ENCODE data around the gene YY1.
"Not testable (repeated sequence)": the region's sequence is repeated elsewhere in the genome, so short reads cannot be mapped to it uniquely, and the experiment has no call there.

Gene YY1

DNA sequence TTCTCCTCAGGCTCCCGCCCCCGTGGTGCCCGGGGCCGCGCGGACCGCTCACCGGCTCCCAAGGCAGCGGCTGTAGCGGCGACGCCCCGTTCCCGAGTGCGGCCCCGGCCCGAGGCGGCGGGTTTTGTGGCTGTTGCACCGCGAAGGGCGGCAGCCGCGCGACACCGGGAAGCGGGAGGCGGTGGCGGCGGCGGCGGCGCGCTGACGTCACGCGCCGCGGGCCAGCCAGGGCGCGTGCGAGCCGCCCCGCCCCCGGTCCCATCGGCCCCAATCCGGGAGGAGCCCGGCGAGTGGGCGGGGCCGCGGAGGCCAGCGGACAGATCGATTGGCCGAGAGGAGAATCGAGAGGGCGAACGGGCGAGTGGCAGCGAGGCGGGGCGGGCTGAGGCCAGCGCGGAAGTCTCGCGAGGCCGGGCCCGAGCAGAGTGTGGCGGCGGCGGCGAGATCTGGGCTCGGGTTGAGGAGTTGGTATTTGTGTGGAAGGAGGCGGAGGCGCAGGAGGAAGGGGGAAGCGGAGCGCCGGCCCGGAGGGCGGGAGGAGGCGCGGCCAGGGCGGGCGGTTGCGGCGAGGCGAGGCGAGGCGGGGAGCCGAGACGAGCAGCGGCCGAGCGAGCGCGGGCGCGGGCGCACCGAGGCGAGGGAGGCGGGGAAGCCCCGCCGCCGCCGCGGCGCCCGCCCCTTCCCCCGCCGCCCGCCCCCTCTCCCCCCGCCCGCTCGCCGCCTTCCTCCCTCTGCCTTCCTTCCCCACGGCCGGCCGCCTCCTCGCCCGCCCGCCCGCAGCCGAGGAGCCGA lies at the start of gene YY1:
Gene YY1 (plus strand): TSS at position 726 of the 792 bp plus-strand sequence. CDS start 101 bp downstream, outside the sequence.
- DNase-seq = peak; percentile 90

DNA sequence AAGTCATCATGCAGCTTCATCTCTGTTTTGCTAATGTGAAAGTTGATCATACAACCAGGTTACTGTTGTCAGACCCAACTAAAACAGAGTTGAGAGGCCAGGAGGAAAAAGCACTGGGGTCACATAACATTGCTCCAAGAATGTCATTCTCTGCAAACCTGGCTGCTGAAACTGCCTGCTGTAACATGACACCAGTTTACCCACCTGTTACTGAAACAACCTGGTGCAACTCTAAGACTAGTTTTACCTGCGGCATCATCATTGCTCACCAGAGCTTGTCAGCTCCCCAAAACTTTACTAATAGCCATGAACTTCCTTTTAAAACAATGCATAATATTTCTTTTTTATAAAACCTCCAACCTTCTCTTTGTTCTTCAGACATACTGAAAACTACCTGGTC lies 48.8 kb upstream of the YY1 start:
- no peak for DNase-seq

GRCh38 chr14:100191584-100192249 lies 47.2 kb upstream of the YY1 start:
- DNase-seq = no peak

DNA sequence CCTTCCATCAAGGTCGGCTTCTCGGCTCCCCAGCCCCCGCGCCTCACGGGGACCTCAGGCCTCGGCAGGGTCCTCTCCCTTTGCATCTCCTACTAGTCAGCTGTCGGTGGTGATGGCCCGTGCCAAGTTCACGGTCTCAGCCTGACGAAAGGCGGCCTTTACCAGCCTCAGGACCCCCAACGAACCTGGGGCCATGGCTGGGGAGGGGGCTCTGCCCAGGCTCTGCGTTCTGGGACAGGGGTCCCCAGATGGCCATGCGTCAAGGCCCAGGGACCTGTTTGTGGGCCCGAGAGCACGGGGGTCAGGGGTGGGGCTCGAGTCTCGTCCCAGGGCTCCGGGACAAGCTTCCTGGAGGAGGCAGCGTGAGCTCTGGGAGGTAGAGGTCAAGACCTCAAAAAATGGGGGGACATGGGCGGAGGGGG lies 46.7 kb upstream of the YY1 start:
- no peak for DNase-seq

GRCh38 chr14:100192672-100193416 lies 46.1 kb upstream of the YY1 start:
- DNase-seq = peak; percentile 91

DNA sequence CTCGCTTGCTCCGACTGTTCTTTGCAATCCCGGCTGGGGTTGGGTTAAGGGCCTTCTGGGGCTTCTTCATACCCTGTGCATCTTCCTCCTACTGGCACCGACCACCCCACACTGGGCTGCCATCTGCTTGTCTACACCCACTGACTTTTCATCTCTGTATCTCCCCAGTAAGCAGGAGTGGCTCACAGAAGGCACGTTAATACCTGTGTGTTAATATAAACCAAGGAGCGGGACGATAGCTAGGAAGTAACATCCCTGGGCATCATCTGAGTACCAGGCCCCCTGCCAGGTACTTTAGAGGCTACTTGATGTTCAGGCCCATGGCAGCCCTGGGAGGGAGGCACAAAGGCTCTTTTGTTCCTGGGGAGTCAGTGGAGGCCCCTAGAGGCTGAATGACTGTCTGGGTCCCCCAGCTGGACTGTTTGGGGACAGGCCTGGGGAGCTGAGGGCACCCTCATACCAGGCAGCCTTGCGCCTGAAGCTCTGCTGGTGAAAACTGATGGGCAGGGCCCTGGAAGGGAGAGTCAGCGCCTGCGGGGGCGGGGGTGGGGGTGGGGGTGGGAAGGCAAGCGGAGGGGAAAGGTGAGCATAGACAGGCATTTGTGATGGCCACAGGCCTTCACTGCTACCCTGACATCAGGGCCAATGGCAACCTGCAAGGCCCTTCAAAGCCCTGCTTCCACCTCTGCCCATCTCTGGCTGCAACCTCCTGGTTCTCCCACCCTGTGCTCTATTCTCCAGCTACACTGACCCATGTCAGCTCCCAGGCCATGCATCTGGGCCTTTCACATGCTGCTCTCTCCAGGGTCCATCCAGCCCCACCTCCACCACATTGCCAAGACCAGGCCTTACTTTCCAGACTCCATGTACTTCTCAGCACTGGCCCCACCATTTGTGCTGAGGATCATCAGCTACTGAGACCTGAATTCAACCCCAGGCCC lies 45.3 kb upstream of the YY1 start:
- no peak for DNase-seq

GRCh38 chr14:100199240-100199860 lies 39.6 kb upstream of the YY1 start:
- no peak for DNase-seq

DNA sequence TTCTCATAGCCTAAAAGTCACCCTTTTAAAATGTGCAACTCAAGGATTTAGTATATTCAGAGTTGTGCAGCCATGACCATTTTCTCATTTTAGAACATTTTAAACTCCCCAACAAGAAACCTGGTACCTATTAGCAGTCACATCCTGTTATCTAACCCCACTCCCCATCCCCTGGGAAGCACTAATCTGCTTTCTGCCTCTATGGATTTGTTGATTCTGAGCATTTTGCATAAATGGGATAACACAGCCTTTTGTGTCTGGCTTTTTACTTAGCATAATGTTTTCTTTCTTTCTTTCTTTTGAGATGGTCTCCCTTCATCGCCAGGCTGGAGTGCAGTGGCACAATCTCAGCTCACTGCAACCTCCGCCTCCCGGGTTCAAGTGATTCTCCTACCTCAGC lies 38.6 kb upstream of the YY1 start:
- DNase-seq = no peak

DNA sequence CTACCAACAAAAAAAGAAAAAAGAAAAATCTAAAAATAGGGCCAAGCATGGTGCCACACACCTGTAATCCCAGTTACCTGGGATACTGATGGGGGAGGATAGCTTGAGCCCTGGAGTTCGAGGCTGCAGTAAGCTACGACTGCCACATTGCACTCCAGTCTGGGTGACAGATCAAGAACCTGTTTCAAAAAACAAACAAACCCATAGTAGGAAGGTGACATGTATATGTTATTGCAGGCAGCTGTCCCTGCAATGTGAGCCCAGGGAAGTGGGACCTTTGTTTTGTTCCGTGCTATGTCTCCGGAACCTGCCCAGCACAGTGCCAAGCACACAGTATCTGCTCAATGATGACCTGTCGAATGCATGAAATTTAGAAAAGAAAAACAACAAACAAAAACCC lies 37.2 kb upstream of the YY1 start:
- DNase-seq = no peak

- no peak for DNase-seq
Measured at GRCh38 chr14:100202712-100203111, 36.2 kb upstream of the YY1 start.

GRCh38 chr14:100203146-100203545 lies 35.8 kb upstream of the YY1 start:
- DNase-seq = no peak

GRCh38 chr14:100203962-100204834 lies 34.7 kb upstream of the YY1 start:
- DNase-seq = no peak

DNA sequence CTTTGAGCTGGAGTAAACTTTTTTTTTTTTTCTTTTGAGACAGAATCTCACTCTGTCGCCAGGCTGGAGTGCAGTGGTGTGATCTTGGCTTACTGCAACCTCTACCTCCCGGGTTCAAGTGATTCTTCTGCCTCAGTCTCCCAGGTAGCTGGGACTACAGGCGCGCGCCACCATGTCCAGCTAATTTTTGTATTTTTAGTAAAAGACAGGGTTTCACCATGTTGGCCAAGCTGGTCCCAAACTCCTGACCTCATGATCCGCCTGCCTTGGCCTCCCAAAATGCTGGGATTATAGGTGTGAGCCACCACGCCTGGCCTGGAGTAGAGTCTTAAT lies 34.1 kb upstream of the YY1 start:
- DNase-seq = not testable (repeated sequence)

- DNase-seq = not testable (repeated sequence)
Measured at GRCh38 chr14:100207588-100207987, 31.4 kb upstream of the YY1 start.

DNA sequence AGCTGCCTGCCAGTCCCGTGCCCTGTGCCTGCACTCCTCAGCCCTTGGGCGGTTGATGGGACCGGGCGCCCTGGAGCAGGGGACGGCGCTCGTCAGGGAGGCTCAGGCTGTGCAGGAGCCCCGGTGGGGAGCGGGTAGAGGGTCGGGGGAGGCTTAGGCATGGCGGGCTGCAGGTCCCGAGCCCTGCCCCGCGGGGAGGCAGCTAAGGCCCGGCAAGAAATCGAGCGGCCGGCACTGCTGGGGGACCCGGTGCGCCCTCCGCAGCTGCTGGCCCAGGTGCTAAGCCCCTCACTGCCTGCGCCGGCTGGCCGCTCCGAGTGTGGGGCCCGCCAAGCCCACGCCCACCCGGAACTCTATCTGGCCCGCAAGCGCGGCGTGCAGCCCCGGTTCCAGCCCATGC lies 30.8 kb upstream of the YY1 start:
- not testable (repeated sequence) for DNase-seq

DNA sequence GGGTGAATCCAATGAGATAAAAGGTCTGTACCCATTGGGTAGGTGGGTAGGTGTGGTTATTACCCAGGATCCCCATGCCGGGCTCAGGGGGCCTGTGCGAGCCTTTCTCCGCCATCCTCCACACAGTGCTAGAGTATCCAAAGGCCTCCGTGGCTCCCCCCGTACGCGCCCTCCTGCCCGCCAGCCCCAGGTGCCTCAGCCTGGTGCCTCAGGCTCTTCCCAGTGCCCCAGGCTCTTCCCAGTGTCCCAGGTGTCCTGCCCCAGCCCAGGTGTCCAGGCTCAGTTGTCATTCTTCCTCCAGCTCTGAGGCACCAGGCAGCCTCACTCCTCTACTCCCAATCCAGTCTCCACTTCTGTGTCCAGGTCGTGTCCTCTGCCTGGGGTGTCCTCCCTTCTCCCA lies 27.6 kb upstream of the YY1 start:
- no peak for DNase-seq

- no peak for DNase-seq
Measured at GRCh38 chr14:100211893-100212292, 27.1 kb upstream of the YY1 start.

GRCh38 chr14:100212476-100213333 lies 26.2 kb upstream of the YY1 start:
- no peak for DNase-seq

DNA sequence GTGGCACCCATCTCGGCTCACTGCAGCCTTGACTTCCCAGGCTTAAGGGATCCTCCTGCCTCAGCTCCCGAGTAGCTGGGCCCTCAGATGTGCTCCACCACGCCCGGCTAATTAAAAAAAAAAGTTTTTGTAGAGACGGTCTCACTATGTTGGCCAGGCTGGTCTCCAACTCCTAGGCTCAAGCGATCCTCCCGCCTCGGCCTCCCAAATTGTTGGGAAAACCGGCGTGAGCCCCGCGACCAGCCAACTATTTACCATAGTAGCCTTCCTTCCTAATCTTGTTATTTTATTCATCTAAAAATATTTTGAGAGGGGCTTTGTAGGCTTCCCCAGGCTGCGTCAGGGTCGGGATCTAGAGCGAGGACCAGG lies 25.4 kb upstream of the YY1 start:
- DNase-seq = no peak
